IMR-90 (cell line): ENCODE results near the gene CCPG1. TPM values are rescaled to one million over a fixed set of nuclear protein-coding genes. Genes with fewer than 3 reads are reported as not detected.

ENCODE experiments used
- ATAC-seq: fragments of 200-7000 bp; cut with Tn5 transposase; 2 replicates; pipeline ENCODE4 v1.9.1; 2020; ENCODE audit warnings: low read depth, mild to moderate bottlenecking, moderate library complexity
- BruUV-seq: library from RNA; stranded (reverse); fragments of 400-500 nt; replicated peaks from 2 replicates; lab custom pipeline; 2021; lab: Mats Ljungman, UMichigan
- CTCF ChIA-PET: fragments of 300-600 bp; formaldehyde crosslinking; extraction: SDS; loops from one replicate; lab custom pipeline; 2021; ENCODE audit warnings: antibody characterized with exemption; lab: Yijun Ruan, JAX
- POLR2A ChIA-PET: fragments of 300-600 bp; sonication (Branson Sonifier 250); formaldehyde crosslinking; loops from one replicate; lab custom pipeline; 2022; ENCODE audit warnings: antibody characterized with exemption; ENCODE audit not compliant: unreplicated experiment; lab: Charles Lee
- DNase-seq: peaks from one replicate; pipeline ENCODE4 v3.0.0; 2013
- H2AFZ ChIP-seq: replicated peaks from 2 replicates; pipeline ENCODE3; 2013; ENCODE audit warnings: low read length, mild to moderate bottlenecking; ENCODE audit not compliant: poor library complexity
- H2AK5ac ChIP-seq: 2 replicates; pipeline ENCODE4 v1.6.1; 2013; ENCODE audit warnings: low read depth, low read length, inconsistent platforms
- H2AK9ac ChIP-seq: replicated peaks from 2 replicates; pipeline ENCODE3; 2013; ENCODE audit warnings: mild to moderate bottlenecking, low read depth, low read length, moderate library complexity; ENCODE audit not compliant: poor library complexity
- H2BK120ac ChIP-seq: 2 replicates; pipeline ENCODE4 v1.6.1; 2013; ENCODE audit warnings: low read depth, low read length, inconsistent platforms
- H2BK15ac ChIP-seq: 3 replicates; pipeline ENCODE4 v1.6.1; 2013; ENCODE audit warnings: low read depth, low read length, inconsistent platforms
- H2BK20ac ChIP-seq: 2 replicates; pipeline ENCODE4 v1.6.1; 2013; ENCODE audit warnings: low read depth, mild to moderate bottlenecking, inconsistent platforms, low read length, moderate library complexity
- H2BK5ac ChIP-seq: 2 replicates; pipeline ENCODE4 v1.6.1; 2013; ENCODE audit warnings: mild to moderate bottlenecking, low read depth, low read length, inconsistent platforms; ENCODE audit not compliant: poor library complexity, severe bottlenecking
- H3K14ac ChIP-seq: replicated peaks from 2 replicates; pipeline ENCODE4 v1.6.1; 2013; ENCODE audit warnings: low read depth, low read length, inconsistent platforms
- H3K18ac ChIP-seq: 2 replicates; pipeline ENCODE4 v1.6.1; 2013; ENCODE audit warnings: low read depth, low read length, control low read depth
- H3K23ac ChIP-seq: 2 replicates; pipeline ENCODE4 v1.6.1; 2013; ENCODE audit warnings: low read depth, low read length, inconsistent platforms
- H3K27ac ChIP-seq: 2 replicates; pipeline ENCODE4 v1.5.1; 2013; ENCODE audit warnings: mild to moderate bottlenecking, control low read depth, low read length; ENCODE audit not compliant: insufficient read depth
- H3K27me3 ChIP-seq: 2 replicates; pipeline ENCODE4 v1.6.1; 2013; ENCODE audit warnings: low read length; ENCODE audit not compliant: control insufficient read depth, insufficient read depth
- H3K36me3 ChIP-seq: 2 replicates; pipeline ENCODE4 v1.6.1; 2013; ENCODE audit warnings: low read length, mixed read lengths; ENCODE audit not compliant: control insufficient read depth, insufficient read depth
- H3K4ac ChIP-seq: 2 replicates; pipeline ENCODE4 v1.6.1; 2013; ENCODE audit warnings: low read depth, low read length, inconsistent platforms
- H3K4me1 ChIP-seq: 2 replicates; pipeline ENCODE4 v1.6.1; 2013; ENCODE audit warnings: low read length, mixed read lengths; ENCODE audit not compliant: control insufficient read depth, insufficient read depth
- H3K4me2 ChIP-seq: 2 replicates; pipeline ENCODE4 v1.6.1; 2013; ENCODE audit warnings: low read depth, mild to moderate bottlenecking, control low read depth, low read length, moderate library complexity
- H3K4me3 ChIP-seq: 2 replicates; pipeline ENCODE4 v1.5.1; 2013; ENCODE audit warnings: low read depth, mild to moderate bottlenecking, control low read depth, low read length, moderate library complexity; ENCODE audit not compliant: insufficient read depth
- H3K56ac ChIP-seq: 2 replicates; pipeline ENCODE4 v1.6.1; 2013; ENCODE audit warnings: low read length, inconsistent platforms; ENCODE audit not compliant: insufficient read depth; ENCODE audit errors: extremely low read depth
- H3K79me1 ChIP-seq, 2 experiments: 2 replicates each; pipeline ENCODE4 v1.6.1; 2013; ENCODE audit warnings: low read length in 2 of 2, inconsistent platforms in 1 of 2, low read depth in 1 of 2
- H3K9ac ChIP-seq: 2 replicates; pipeline ENCODE4 v1.6.1; 2013; ENCODE audit warnings: low read depth, low read length, control low read depth
- H3K9me1 ChIP-seq: 2 replicates; pipeline ENCODE4 v1.6.1; 2013; ENCODE audit warnings: low read length, inconsistent platforms; ENCODE audit not compliant: insufficient read depth
- H3K9me3 ChIP-seq: 2 replicates; pipeline ENCODE4 v1.6.1; 2013; ENCODE audit warnings: low read length; ENCODE audit not compliant: control insufficient read depth, insufficient read depth
- H4K20me1 ChIP-seq: 2 replicates; pipeline ENCODE4 v1.6.1; 2013; ENCODE audit warnings: low read length, inconsistent platforms; ENCODE audit not compliant: insufficient read depth
- H4K5ac ChIP-seq: 2 replicates; pipeline ENCODE4 v1.6.1; 2013; ENCODE audit warnings: mild to moderate bottlenecking, low read depth, low read length, control low read depth
- H4K8ac ChIP-seq, 2 experiments: 2 replicates each; pipeline ENCODE4 v1.6.1; 2013; ENCODE audit warnings: low read depth in 2 of 2, low read length in 2 of 2, control low read depth in 1 of 2, inconsistent platforms in 1 of 2
- H4K91ac ChIP-seq: 2 replicates; pipeline ENCODE4 v1.6.1; 2013; ENCODE audit warnings: low read depth, low read length, inconsistent platforms; ENCODE audit not compliant: insufficient read depth
- CTCF ChIP-seq: conservative IDR thresholded peaks from 2 replicates; pipeline ENCODE4 v1.5.1; 2012; ENCODE audit warnings: mild to moderate bottlenecking, low read depth, low read length, improper control_type of control experiment
- FOS ChIP-seq: fragments of 150-350 bp; IDR thresholded peaks from 2 replicates; pipeline ENCODE4 v1.6.1; 2016; ENCODE audit warnings: low read depth, low read length
- MXI1 ChIP-seq: IDR thresholded peaks from 2 replicates; pipeline ENCODE4 v1.6.1; 2012; ENCODE audit warnings: low read depth, mild to moderate bottlenecking, low read length, moderate library complexity, borderline replicate concordance
- POLR2A ChIP-seq: IDR thresholded peaks from 2 replicates; pipeline ENCODE4 v1.6.1; 2012; ENCODE audit warnings: mild to moderate bottlenecking, low read depth, low read length
- RAD21 ChIP-seq: IDR thresholded peaks from 2 replicates; pipeline ENCODE4 v1.6.1; 2012; ENCODE audit warnings: low read length, improper control_type of control experiment
- RFX5 ChIP-seq: IDR thresholded peaks from 2 replicates; pipeline ENCODE4 v1.8.0; 2012; ENCODE audit warnings: low read depth, mild to moderate bottlenecking, low read length, moderate library complexity
- SMC3 ChIP-seq: fragments of 150-350 bp; IDR thresholded peaks from 2 replicates; pipeline ENCODE4 v1.6.1; 2016; ENCODE audit warnings: low read depth, mild to moderate bottlenecking, antibody characterized with exemption, low read length, moderate library complexity
- USF2 ChIP-seq: fragments of 150-350 bp; IDR thresholded peaks from 2 replicates; pipeline ENCODE4 v1.6.1; 2017; ENCODE audit warnings: mild to moderate bottlenecking, antibody characterized with exemption, low read length, low read depth
- whole genome bisulfite sequencing, 2 experiments: methylation state at CpG; one replicate each; pipeline versions ENCODE4 v1.1.5 to v1.1.7; 2013; ENCODE audit warnings: missing lambda C conversion rate in 2 of 2; ENCODE audit not compliant: insufficient read length in 1 of 2; ENCODE audit errors: extremely low coverage in 2 of 2; 5-methylcytosine and 5-hydroxymethylcytosine counted together
- dilution Hi-C: fragments of 300-500 bp; cut with HindIII; formaldehyde crosslinking; loops from one replicate; pipeline ENCODE4 v1.14.3; 2018; ENCODE audit warnings: low sequenced_read_pairs; ENCODE audit not compliant: unreplicated experiment
- in situ Hi-C: fragments of 300-500 bp; cut with MboI; formaldehyde crosslinking; loops from 3 replicates; pipeline ENCODE4 v1.14.3; 2019; ENCODE audit warnings: low sequenced_read_pairs, inconsistent platforms, mixed read lengths
- intact Hi-C: fragments of 100-400 bp; cut with micrococcal nuclease; formaldehyde crosslinking; loops from 2 replicates; pipeline ENCODE4 v1.10.0; 2022
- polyA plus RNA-seq, 3 experiments: library from polyadenylated mRNA; depleted of rRNA; stranded (reverse); fragments of >200 nt; gene quantifications; 2 replicates each; pipeline ENCODE4 v1.2.3, GENCODE V29; 2012; ENCODE audit warnings: low replicate concordance in 1 of 3
- total RNA-seq: library from RNA; depleted of rRNA; stranded (reverse); fragments of >200 nt; gene quantifications from 2 replicates; pipeline ENCODE4 v1.2.3, GENCODE V29; 2012
- TF ChIP-seq, protein P1 (sequence below): fragments of 150-350 bp; IDR thresholded peaks from 2 replicates; pipeline ENCODE4 v1.6.1; 2016; ENCODE audit warnings: low read depth, mild to moderate bottlenecking, low read length, moderate library complexity, borderline replicate concordance

The CCPG1 gene
- total and polyA plus RNA-seq, 2 of the 4 experiments (the other 2 are of a cell fraction) = 11.4 to 14.3 TPM

DNA sequence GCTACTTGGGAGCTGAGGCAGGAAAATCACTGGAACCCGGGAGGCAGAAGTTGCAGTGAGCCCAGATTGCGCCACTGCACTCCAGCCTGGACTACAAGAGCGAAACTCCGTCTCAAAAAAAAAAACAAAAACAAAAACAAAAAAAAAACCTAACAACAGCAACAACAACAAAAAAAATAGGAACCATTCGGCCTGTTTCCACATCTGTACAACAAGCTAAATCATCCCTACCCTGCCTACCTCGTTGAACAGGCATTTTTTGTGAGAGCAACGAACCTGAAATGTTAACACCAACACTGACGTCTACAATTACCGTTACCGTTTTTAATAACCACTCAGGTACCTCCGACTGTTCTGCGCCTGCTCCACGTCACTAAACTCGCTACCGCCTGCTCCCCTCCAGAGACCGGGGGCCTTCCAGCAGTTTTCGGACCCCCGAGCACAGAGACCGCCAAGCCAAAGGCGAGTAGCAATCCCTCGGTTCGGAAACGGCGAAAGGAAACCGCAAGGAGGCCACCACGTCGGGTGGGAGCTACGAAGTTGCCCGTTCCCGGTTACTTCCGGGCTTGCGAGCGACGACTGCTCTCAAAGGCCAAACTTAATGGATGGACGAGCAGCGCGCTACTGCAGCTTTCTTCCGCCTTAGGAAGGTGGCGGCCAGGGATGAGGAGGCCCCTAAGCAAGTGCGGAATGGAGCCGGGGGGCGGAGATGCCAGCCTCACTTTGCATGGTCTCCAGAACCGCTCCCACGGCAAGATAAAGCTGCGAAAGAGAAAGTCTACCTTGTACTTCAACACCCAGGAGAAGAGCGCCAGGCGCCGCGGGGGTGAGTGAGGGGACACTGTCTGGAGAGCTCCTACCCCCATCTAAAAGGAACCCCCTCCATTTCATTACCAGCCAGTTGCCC, 89.3 kb downstream of the CCPG1 start, which contains the start of the genes PIGB and PIGBOS1:
TSS of gene PIGB (plus strand) at position 635 of the 907 bp plus-strand sequence. CDS start at position 664, 29 bp downstream.
TSS of gene PIGBOS1 (minus strand) at position 536 of the 907 bp plus-strand sequence. CDS start 1,331 bp downstream, outside the sequence.
- Histone ChIP-seq H4K5ac (peak within 1 kb of the TSS; percentile 83), H4K20me1 (no peaks in the 10 kb centered on the region), H3K18ac (peak within 1 kb of the TSS; percentile 81), H3K27ac (peak within 1 kb of the TSS; percentile 94), H3K4me3 (peak within 1 kb of the TSS; percentile 71), H3K14ac (peak within 1 kb of the TSS; percentile 100), H3K9ac (peak within 1 kb of the TSS; percentile 95), H2AK5ac (peak within 1 kb of the TSS; percentile 80), H2AFZ (peak within 1 kb of the TSS; percentile 97), H2AK9ac (peak within 1 kb of the TSS; percentile 87), H4K91ac (peak within 1 kb of the TSS; percentile 90), H3K56ac (peak within 1 kb of the TSS; percentile 86), H3K36me3 (no peaks in the 10 kb centered on the region), H3K23ac (peak within 1 kb of the TSS; percentile 99), H2BK15ac (peak within 1 kb of the TSS; percentile 43; the same call in 1 of the 3 replicates), H2BK20ac (0 out of 2 replicates have a peak within 1 kb of the TSS, but pooled peaks have one; percentile 17), H3K9me3 (no peaks in the 10 kb centered on the region), H3K79me1 (peaks cover 12 to 36% of the 10 kb centered on the region in 2 experiments), H2BK5ac (peak within 1 kb of the TSS; percentile 85), H2BK120ac (peak within 1 kb of the TSS; percentile 91), H3K4ac (peak within 1 kb of the TSS; percentile 95), H3K27me3 (no peaks in the 10 kb centered on the region), H3K9me1 (no peaks in the 10 kb centered on the region), H3K4me2 (peak within 1 kb of the TSS; percentile 81), H3K4me1 (peaks cover 2% of the 10 kb centered on the region; the same call in 1 of the 2 replicates), H4K8ac (peak within 1 kb of the TSS; percentile 89 to 99)
- peak; percentile 22; the same call in 1 of the 2 replicates for TF ChIP-seq RAD21
- 0 out of 2 replicates have a peak, but pooled peaks have one; percentile 15 for TF ChIP-seq CTCF
- no peak for TF ChIP-seq RFX5
- TF ChIP-seq, protein P1, sequence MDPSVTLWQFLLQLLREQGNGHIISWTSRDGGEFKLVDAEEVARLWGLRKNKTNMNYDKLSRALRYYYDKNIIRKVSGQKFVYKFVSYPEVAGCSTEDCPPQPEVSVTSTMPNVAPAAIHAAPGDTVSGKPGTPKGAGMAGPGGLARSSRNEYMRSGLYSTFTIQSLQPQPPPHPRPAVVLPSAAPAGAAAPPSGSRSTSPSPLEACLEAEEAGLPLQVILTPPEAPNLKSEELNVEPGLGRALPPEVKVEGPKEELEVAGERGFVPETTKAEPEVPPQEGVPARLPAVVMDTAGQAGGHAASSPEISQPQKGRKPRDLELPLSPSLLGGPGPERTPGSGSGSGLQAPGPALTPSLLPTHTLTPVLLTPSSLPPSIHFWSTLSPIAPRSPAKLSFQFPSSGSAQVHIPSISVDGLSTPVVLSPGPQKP = no peak
- 0 out of 2 replicates have a peak, but pooled peaks have one; percentile 2 for TF ChIP-seq USF2
- TF ChIP-seq POLR2A = peak; percentile 66; the same call in 1 of the 2 replicates
- TF ChIP-seq MXI1 = peak; percentile 71; the same call in 1 of the 2 replicates
- peak; percentile 19; the same call in 1 of the 2 replicates for TF ChIP-seq SMC3
- TF ChIP-seq FOS = no peak
- 8% methylated on average over 9 of the region's 49 CpGs; no CpG with 5 or more reads in 1 of the 2 experiments for WGBS, 2 experiments
- ATAC-seq = peak; percentile 98
- CTCF ChIA-PET = interaction anchor here (0.6 to 0.7 kb wide), 5 partner anchors 57 to 330 kb away, joined by 4 to 5 read pairs (median 4); partner anchors contain the start of gene PIERCE2
- DNase-seq = peak; percentile 89
- intact Hi-C loops (loop anchor here (1.0 to 2.0 kb wide), 2 partner anchors 89 to 116 kb away; partner anchors contain the start of genes CCPG1 and PIERCE2), dilution Hi-C loops (no loop called here), in situ Hi-C loops (no loop called here)
- POLR2A ChIA-PET = interaction anchor here (0.6 kb wide), 2 partner anchors 16 to 51 kb away, joined by 3 to 4 read pairs; no protein-coding TSS in a partner anchor
- no TSS peak for BruUV-seq
